ENCODE results near the gene FAM107B.

The FAM107B gene

GRCh38 chr10:14549496-14549895, 225.2 kb downstream of the FAM107B start:
- DNase-seq = no peak

- DNase-seq = no peak
Observed at GRCh38 chr10:14548970-14549369, 225.7 kb downstream of the FAM107B start.

- no peak for DNase-seq
Observed at GRCh38 chr10:14548474-14548873, 226.2 kb downstream of the FAM107B start.

GRCh38 chr10:14547816-14548215, 226.9 kb downstream of the FAM107B start:
- DNase-seq = no peak

GRCh38 chr10:14545827-14546226, 228.9 kb downstream of the FAM107B start:
- no peak for DNase-seq

- DNase-seq = no peak
Observed at GRCh38 chr10:14543904-14544210, 230.8 kb downstream of the FAM107B start.

GRCh38 chr10:14543046-14543903, 231.4 kb downstream of the FAM107B start:
- peak; percentile 54 for DNase-seq

- DNase-seq = no peak
Observed at GRCh38 chr10:14541379-14541778, 233.3 kb downstream of the FAM107B start.

GRCh38 chr10:14540611-14541010, 234.1 kb downstream of the FAM107B start:
- no peak for DNase-seq

- no peak for DNase-seq
Observed at GRCh38 chr10:14540062-14540461, 234.6 kb downstream of the FAM107B start.

- DNase-seq = no peak
Observed at GRCh38 chr10:14539176-14539575, 235.5 kb downstream of the FAM107B start.

- peak; percentile 32 for DNase-seq
Observed at GRCh38 chr10:14536241-14537213, 238.2 kb downstream of the FAM107B start.

GRCh38 chr10:14535457-14536130, 239.1 kb downstream of the FAM107B start:
- no peak for DNase-seq

GRCh38 chr10:14534152-14534551, 240.5 kb downstream of the FAM107B start:
- DNase-seq = no peak

GRCh38 chr10:14533295-14533694, 241.4 kb downstream of the FAM107B start:
- no peak for DNase-seq

GRCh38 chr10:14532473-14533251, 242.0 kb downstream of the FAM107B start:
- DNase-seq = no peak

GRCh38 chr10:14531974-14532373, 242.7 kb downstream of the FAM107B start:
- no peak for DNase-seq

GRCh38 chr10:14530465-14530864, 244.2 kb downstream of the FAM107B start:
- DNase-seq = no peak

GRCh38 chr10:14529351-14529750, 245.3 kb downstream of the FAM107B start:
- DNase-seq = no peak

- DNase-seq = peak; percentile 40
Observed at GRCh38 chr10:14528450-14528849, 246.2 kb downstream of the FAM107B start.

- DNase-seq = no peak
Observed at GRCh38 chr10:14527915-14528314, 246.8 kb downstream of the FAM107B start.

- no peak for DNase-seq
Observed at GRCh38 chr10:14527134-14527844, 247.4 kb downstream of the FAM107B start.
